Measurements from ENCODE around the gene ZCCHC14.
A peak's percentile ranks its signal among the peaks of the same experiment; 100 is the strongest.

The ZCCHC14 gene

DNA sequence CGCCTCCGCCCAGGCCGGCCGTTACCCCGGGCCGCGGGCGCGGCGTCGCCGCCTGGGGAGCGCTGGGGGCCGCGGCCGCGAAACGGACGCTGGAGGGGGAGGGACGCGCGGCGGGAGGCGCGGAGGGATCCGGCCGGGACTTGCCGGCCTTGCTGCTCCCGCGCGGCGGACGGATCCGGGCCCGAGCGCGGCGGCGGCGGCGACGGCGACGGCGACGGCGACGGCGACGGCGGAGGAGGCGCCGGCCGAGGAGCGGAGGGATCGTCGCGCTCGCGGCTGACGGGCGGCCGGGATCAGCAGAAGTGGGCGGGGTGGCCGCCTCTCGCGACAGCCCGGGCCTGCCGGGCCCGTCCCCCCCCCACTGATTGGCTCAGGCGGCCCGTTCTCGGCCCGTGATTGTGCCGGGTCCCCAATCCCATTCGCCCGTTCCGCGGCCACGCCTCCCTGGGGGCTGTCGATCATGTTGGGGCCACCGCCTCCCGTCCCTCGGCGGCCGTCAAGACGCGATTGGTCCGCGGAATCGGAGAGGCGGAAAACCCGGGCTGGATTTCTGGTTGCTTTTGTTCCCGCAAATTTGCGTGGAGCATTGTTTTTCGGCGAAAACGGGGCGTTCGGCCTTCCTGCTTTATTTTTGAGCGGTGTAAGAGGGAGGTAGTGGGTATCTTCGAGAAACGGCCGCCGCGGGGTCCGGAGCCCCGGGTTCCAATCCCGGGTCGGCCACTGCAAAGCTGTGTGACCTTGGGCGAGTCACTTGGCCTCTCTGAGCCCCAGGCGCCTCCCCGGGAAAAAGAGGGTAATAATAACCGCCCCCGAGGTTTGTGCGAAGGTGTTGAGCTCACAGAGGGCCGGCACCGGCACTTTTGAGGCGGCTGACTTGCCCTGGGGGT lies at the start of gene ZCCHC14:
TSS of gene ZCCHC14 (minus strand) at position 304 of the 887 bp plus-strand sequence. CDS start 786 bp downstream, outside the sequence.
- peak; percentile 99 for DNase-seq (ENCODE audit: low read depth)

DNA sequence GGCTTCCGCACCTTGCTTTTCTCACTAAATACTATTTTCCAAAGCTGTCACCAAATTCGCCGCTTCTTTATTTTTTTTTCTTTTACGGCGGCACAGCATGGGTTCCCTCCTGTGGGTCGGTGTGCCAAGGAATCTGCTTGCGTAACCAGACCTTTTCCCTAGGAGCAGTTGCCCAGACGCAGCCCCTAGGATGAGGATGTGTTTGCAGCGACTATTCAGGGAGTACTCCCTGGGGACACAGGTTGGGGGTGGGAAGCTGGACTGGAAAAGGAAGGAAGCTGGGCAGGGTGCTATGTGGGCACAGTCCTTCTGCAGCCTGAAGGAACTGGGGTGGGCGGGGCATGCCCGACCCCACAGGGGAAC lies 49.0 kb upstream of the ZCCHC14 start:
- DNase-seq (ENCODE audit: low read depth) = no peak

DNA sequence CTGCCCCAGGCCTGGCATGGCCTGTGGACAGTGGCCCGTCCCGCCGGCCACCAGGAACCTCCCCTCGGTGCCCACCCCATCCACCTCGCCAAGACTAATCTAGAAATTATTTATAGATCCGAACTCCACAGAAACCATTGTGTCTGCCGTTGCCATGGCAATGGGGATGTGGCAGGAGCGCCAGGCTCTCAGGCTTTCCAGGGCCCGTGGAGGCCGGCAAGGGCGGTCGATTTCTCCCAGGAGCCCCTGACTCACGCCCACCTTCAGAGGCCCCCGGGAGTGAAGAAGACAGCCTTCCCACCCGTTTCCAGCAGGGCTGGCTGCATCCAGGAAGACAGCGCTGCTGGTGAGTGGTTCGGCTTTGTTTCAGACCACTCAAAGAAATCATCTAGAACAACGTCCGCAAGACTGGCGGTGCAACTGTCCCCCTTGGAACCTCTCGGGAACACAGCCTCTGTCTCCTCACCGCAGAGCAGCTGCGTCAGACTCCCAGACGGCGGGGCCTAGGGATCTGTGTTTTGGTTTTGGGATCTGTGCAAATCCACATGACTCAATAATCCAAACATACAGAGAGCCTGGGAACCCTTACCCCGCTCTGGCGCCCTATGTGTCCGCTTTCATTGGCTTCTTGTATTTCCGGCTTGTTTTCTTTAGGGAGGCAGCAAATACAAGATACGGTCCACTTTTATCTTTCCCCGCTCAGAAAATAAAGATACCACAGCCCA lies 48.5 kb upstream of the ZCCHC14 start:
- DNase-seq (ENCODE audit: low read depth) = peak; percentile 45

DNA sequence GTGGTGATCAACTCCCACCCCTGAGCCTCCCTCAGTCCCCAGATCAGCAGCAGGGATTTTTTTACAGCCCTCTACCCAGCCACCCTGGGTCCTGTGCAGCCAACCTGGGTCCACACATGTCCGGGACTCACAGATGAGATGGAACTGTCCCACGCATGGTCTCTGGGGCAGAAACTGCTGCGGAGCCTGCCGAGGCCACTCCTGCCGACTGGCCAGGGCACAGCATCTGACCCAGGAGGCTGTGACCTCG lies 48.0 kb upstream of the ZCCHC14 start:
- no peak for DNase-seq (ENCODE audit: low read depth)

DNA sequence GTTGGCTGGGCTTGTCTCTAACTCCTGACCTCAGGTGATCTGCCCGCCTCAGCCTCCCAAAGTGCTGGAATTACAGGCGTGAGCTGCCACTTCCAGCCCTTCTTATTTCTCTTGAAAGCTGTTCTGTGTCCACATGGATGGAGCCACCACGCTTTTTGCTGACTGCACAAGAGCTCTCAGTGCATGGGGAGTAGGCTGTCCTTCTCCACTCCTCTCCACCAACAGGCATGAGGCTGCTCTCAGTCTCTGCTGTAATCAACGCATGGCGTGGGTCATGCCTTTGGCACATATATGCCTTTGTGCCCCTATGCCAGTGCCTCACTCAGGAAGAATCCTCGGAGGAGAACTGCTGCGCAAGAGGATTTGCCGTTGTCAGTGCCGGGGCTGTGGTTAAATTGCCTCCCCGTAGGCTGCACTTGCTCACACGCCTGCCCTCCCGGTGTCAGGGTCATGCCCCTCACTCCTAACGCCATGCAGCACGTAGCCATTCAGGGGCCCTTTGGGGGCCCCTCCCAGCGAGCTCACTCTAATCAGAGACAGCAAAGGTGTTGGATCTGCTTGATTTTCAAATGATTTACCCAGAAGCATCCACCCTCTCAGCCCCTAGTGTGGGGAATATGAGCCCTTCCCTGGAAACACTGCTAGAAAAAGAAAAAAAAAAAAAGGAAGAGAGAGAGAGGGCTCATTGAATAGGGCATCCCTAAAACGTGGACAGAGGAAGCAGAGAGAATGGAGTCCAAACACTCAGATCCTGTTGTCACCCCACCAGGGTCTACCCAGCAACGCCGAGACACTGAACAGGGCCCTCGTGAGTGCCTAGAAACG lies 47.5 kb upstream of the ZCCHC14 start:
- DNase-seq (ENCODE audit: low read depth) = no peak

DNA sequence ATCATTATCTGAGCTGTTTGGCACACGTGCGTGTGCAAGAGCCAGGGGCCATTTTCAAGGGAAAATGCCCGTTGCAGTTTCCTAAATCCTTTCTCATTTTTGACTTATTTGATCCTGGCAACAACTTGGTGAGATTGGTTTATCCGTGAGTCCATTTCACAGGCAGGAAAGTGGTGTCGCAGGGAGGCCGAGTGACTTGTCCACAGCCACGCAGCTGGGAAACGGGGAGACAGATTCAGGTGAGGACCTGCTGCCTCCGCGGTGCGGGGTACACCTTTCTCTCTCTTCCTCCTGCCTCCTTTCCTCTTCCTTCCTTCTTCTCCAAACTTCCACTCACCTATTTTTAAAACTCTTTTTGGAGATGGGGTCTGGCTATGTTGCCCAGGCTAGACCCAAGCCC lies 46.3 kb upstream of the ZCCHC14 start:
- DNase-seq (ENCODE audit: low read depth) = no peak

DNA sequence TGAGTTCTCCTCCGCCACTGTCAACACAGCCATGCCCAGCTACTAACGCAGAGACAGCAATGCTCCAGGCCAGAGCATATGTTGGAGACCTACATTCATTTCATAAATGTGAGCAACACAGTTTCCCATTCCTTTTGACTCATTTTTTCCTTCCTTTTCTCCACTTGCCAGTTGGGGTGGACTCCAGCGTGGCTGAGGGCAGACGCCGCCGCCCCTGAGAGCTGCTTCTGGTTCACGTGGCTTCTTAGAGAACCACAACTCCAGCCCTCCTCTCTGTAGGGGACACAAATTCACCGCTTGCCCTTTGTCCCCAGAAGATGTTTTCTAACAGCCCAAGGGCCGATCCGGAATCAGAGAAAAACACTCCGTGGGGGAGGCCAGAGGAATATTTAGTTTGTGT lies 45.8 kb upstream of the ZCCHC14 start:
- DNase-seq (ENCODE audit: low read depth) = peak; percentile 89

DNA sequence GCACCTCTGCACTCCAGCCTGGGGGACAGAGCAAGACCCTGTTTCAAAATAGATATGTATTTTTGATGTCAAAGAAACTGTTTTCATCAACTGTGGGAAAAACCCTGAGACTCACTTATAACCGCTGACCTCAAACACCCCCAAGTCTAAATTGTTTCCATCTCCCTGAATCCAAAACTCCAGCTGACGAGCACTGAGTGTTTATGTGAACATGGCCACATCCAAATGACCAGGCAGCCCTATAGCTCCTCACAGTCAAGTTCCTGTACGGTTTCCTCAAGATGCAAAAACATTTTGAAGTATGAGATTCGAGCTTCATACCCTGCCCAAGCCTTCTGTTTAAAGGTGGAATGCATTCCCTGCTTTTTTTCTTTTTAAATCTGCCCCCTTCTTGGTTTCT lies 45.3 kb upstream of the ZCCHC14 start:
- no peak for DNase-seq (ENCODE audit: low read depth)

DNA sequence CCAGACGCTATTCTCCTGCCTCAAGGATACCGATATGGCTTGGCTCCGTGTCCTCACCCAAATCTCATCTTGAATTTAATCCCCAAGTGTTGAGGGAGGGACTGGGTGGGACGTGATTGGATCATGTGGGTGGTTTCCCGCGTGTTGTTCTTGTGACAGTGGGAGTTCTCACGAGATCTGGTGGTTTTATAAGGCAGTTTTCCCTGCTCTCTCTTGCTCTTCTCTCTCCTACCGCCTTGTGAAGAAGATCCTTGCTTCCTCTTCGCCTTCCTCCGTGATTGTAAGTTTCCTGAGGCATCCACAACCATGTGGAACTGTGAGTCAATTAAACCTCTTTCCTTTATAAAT lies 43.9 kb upstream of the ZCCHC14 start:
- no peak for DNase-seq (ENCODE audit: low read depth)

DNA sequence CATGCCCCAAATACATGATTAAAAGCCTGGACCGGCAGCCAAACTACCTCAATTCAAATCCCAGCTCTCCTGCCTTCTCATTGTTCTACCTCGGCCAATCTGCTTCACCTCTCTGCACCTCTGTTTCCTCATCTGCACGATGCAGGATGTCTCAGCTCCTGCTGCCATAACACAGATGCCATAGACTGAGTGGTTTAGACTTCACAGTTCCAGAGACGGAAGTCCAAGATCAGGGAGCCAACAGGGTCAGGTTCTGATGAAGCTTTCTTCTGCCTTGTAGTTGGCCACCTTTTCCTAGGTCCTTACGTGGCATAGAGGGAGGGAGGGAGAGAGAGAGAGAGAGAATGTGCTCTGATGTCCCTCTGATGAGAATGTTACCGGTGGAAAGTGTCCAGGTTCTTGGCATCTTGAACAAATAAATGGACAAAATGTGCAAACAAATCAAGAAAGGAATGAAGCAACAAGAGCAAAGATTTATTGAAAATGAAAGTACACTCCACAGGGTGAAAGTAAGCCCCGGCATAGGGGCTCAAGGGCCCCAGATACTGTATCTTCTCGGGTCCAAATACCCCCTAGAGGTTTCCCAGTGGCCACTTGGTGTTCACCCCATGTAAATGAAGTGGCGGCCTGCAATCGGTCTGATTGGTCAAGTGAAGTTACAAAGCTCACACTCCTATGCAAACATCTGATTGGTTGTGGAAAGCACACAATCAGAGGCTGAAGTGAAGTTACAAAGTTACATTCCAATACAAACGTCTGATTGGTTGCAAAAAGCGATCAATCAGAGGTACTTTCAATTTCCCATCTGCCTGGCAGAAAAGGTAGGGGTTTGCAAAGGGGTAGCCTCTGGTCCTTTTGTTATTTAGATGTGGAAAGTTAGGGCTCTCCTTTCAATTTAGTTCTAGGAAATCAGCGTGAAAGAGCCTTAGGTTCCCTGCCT lies 43.3 kb upstream of the ZCCHC14 start:
- no peak for DNase-seq (ENCODE audit: low read depth)

DNA sequence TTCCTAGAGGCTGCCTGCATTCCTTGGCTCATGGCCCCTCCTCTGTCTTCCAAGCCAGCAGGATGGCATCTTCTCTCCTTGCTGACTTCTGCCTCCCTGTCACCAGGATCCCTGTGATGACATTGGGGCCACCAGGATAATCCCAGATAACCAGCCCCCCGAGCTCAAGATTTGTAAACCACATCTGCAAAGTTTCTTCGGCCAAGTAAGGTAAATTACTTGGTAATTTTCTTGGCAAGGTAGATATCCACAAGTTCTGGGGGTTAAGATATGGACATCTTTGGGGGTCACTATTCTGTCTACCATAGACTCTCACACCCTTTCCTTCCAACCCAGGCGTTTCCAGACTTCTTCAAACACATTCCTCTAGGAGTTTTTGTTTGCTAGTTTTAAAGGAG lies 42.6 kb upstream of the ZCCHC14 start:
- DNase-seq (ENCODE audit: low read depth) = no peak

DNA sequence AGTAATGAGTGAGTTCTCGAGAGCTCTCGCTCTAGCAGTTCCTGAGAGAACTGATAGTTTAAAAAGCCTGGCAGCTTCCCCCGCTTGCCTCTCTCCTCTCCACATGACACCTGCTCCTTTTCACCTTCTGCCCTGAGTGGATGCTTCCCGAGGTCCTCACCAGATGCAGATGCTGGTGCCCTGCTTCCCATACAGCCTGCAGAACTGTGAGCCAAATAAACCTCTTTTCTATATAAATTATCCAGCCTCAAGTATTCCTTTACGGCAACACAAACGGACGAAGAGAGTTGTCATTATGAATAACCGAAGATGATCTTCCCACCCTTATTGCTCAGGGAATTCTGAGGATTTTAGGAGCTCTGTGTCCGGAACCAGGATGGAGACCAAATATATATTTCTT lies 41.9 kb upstream of the ZCCHC14 start:
- no peak for DNase-seq (ENCODE audit: low read depth)

DNA sequence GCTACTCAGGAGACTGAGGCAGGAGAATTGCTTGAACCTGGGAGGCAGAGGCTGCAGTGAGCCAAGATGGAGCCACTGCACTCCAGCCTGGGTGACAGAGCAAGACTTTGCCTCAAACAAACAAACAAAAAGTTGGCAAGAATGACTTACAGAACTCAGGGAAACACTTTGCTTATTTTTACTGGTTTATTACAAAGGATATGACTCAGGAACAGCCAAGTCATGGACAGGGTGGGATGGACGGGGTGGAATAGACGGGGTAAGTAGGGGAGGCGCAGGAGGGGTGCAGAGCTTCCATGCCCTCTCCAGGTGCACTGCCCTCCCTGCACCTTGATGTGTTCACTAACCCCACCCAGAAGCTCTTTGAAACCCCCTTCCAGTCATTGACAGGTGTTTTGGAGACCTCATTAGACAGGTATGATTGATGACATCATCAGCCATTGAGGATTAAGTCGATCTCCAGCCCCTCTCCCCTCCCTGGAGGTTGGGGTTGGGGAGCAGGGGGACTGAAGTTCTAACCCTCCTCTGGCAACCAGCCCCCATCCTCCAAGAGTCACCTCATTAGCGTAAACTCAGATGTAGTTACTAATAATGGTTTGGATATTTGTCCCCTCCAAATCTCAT lies 41.3 kb upstream of the ZCCHC14 start:
- no peak for DNase-seq (ENCODE audit: low read depth)

DNA sequence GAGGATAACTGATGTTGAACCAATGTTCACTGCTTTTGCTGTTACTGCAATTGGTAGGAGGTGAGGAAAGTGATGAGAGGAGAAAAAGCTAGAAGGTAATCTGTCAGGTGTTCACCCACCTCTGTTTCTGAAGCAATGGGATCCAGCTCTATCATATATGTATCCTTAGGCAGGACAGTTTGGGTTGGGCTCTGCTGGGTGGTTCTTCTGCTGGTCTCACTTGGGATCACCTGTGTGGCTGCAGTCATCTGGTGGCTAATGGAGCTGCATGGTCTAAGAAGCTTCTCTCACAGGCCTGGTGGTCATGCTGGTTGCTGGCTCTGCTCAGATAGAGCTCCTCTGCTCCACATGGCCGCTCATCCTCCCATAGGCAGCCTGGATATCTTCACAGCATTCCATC lies 40.2 kb upstream of the ZCCHC14 start:
- no peak for DNase-seq (ENCODE audit: low read depth)

DNA sequence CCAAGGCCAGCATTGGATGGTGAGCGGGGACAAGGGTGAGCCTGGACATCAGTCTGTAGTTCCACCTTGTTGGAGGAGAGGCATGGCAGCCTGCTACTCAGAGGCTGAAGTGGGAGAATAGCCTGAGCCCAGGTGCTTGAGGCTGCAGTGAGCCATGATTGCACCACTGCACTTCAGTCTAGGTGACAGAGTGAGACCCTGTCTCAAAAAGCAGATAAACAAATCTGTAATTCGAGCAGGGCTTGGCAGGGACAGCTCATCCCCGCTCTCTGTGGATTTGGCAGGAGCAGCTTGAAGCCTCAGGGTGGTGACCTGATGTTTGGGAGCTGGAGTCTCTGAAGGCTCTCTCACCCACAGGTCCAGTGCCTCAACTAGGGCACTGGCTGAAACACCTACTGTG lies 38.6 kb upstream of the ZCCHC14 start:
- no peak for DNase-seq (ENCODE audit: low read depth)

DNA sequence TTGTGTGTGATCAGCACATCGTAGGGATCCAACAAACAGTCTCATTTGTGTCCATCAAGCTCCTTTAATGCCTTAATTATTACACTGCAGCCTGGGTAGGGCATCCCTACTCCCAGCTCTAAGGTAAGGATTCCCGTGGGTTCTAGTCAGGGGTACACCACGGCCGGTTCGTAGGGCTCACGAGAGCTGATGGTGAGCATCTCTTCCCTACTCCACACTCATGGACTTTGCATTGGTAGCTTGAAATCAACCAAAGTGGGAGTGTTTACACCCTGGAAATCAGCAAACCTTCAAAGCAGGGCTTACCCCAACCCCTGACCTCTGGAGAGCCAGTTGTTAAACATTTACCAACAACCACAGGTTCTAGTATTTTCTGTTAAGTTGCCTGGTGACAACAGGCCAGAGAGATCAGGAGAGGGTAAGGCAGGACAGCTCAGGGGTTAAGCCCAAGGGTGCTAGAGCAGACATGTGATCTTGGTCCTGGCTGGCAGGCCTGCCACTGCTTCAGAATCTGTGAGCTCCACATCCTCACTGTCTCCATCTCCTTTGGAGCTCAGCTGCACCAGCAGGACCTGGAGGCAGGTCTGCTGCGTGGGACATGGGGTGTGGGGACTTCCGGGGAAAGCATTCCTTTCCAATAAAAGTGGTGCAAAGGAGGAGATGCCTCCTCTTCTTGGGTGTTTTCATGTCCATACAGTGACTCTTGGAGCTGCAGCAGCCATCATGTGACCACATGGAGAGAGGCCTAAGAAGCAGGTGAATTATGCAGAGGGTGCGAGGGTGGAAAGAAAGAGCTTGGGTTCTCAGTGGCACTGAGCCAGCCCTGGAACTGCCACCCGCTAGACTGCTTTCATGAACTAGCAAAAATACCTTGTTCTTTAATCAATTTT lies 36.1 kb upstream of the ZCCHC14 start:
- no peak for DNase-seq (ENCODE audit: low read depth)

DNA sequence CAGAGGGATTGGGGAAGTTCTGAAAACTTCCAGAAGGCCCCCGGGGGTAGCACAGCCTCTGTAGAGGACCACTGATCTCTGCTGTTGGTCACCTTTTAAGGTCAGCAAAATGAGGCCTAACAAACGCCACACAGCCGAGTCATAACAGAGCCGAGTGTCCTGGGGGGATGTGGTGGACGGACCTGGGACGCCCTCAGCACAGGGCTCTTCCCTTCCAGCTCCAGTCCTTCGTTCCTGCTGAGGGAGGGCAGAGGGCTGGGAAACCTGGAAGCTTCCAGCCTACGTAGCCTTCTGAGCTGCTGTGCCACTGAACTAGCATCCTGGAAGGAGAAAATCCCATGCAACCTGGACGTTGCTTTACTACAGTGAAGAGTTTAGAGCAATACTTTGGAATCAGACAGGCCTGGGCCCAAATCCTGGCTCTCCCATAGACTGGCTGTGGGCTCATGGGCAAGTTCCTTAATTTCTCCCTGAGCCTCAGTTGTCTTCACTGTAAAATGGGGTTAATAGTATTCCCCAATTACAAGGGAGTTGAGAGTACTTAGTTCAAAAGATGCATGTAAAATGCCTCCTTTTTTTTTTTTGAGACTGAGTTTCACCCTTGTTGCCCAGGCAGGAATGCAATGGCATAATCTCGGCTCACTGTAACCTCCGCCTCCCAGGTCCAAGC lies 34.4 kb upstream of the ZCCHC14 start:
- no peak for DNase-seq (ENCODE audit: low read depth)

DNA sequence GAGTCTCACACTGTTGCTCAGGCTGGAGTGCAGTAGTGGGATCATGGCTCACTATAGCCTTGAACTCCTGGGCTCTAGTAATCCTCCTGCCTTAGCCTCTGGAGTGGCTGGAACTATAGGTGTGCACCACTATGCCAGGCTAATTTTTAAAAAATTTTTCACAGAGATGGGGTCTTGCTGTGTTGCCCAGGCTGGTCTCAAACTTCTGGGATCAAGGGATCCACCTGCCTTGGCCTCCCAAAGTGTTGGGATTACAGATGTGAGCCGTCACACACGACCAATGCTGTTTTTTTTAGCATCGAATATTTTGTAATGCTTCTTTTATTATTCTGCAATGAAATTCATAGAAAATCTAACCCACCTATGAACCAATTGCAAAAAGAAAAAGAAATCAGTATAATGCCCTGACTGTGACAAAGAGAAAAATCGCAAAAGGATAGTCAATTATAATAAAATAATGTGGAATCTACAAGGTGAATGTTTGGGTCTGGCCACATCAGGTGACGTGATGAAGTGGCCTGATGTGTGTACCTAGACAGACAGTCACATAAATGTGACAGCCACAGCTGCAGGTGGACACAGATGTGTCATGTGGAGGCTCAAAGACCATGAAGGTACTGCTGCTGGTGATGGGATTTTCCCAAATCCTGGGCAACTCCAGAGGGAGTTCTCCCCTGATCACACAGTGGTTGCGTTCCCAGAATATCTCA lies 33.6 kb upstream of the ZCCHC14 start:
- DNase-seq (ENCODE audit: low read depth) = no peak

DNA sequence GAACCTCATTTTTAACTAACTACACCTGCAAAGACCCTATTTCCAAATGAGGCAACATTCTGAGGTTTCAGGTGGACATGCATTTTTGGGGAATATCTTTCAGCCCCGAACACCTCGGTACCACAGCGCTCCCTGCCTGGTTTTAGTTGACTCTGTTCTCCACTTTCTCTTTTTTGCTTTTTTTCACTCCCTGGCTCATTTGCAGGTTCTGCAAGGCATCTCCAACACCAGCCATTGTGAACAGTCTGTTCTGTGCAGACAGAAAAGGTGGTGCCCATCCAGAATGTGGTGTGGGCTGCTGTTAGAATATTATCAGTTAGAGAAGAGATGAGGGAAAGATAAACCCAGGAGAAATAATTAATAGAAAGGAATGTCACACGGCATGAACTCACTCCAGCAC lies 32.5 kb upstream of the ZCCHC14 start:
- no peak for DNase-seq (ENCODE audit: low read depth)
